HCT116 (cell line): Measurements from ENCODE around the gene TNFRSF8. TPM values are rescaled to one million over a fixed set of nuclear protein-coding genes. Genes with fewer than 3 reads are reported as not detected.

Experiments
- ATAC-seq: fragments of 200-7000 bp; cut with Tn5 transposase; 2 replicates; pipeline ENCODE4 v1.9.1; 2020; ENCODE audit warnings: mild to moderate bottlenecking, moderate library complexity
- BruUV-seq: library from RNA; stranded (reverse); fragments of 400-500 nt; replicated peaks from 2 replicates; lab custom pipeline; 2021; lab: Mats Ljungman, UMichigan
- CTCF ChIA-PET: fragments of 300-600 bp; sonication (Branson Sonifier 250); formaldehyde crosslinking; loops from one replicate; lab custom pipeline; 2021; ENCODE audit warnings: antibody characterized with exemption; lab: Charles Lee
- POLR2A ChIA-PET: fragments of 300-600, 350-600 bp; sonication (Branson Sonifier 250); formaldehyde crosslinking; loops from one replicate; lab custom pipeline; 2021; ENCODE audit warnings: antibody characterized with exemption; lab: Charles Lee
- RAD21 ChIA-PET, 2 experiments: fragments of 300-600 bp; sonication (Branson Sonifier 250); formaldehyde crosslinking; loops; one replicate each; lab custom pipeline; 2023; ENCODE audit warnings: low total read pairs in 2 of 2; ENCODE audit not compliant: uncharacterized antibody in 2 of 2, unreplicated experiment in 2 of 2, low non-redundant PET in 1 of 2; lab: Charles Lee
- DNase-seq: peaks from one replicate; pipeline ENCODE4 v3.0.0-alpha.2; 2010; ENCODE audit warnings: low read depth, low spot score
- H2AFZ ChIP-seq: fragments of 200-600 bp; shearing (Covaris generic), sonication (generic); 2 replicates; pipeline ENCODE4 v1.6.1; 2017; ENCODE audit warnings: low read depth, mixed run types, mixed read lengths, antibody characterized with exemption, low read length; ENCODE audit not compliant: poor library complexity, severe bottlenecking
- H3K27ac ChIP-seq: 2 replicates; pipeline ENCODE4 v1.5.1; 2012; ENCODE audit warnings: low read depth, low read length
- H3K27me3 ChIP-seq: fragments of 200-600 bp; sonication (generic); 2 replicates; pipeline ENCODE4 v1.6.1; 2016; ENCODE audit warnings: mixed run types, low read length, mixed read lengths; ENCODE audit not compliant: insufficient read depth
- H3K36me3 ChIP-seq, 2 experiments: fragments of 200-500 bp in 1 of 2; fragments of 200-600 bp in 1 of 2; sonication (Bioruptor generic) in 1 of 2; sonication (generic) in 1 of 2; 2 replicates each; pipeline versions ENCODE4 v1.5.1 to v1.6.1; 2014 to 2016; ENCODE audit warnings: low read length in 2 of 2, inconsistent platforms in 1 of 2, mixed read lengths in 1 of 2, mixed run types in 1 of 2; ENCODE audit not compliant: insufficient read depth in 2 of 2, control insufficient read depth in 1 of 2
- H3K4me1 ChIP-seq, 2 experiments: fragments of 200-600 bp in 1 of 2; sonication (generic) in 1 of 2; 2 replicates each; pipeline versions ENCODE4 v1.5.1 to v1.6.1; 2012 to 2017; ENCODE audit warnings: low read length in 2 of 2, inconsistent platforms in 1 of 2, mild to moderate bottlenecking in 1 of 2, mixed read lengths in 1 of 2, mixed run types in 1 of 2, moderate library complexity in 1 of 2; ENCODE audit not compliant: insufficient read depth in 2 of 2, control insufficient read depth in 1 of 2
- H3K4me2 ChIP-seq: fragments of 200-600 bp; sonication (generic); 2 replicates; pipeline ENCODE4 v1.6.1; 2017; ENCODE audit warnings: mixed run types, low read length, mixed read lengths
- H3K4me3 ChIP-seq, 2 experiments: fragments of 200-600 bp in 1 of 2; sonication (generic) in 1 of 2; replicated peaks in 1 of 2; 2 replicates each; pipeline ENCODE4 v1.5.1; 2011 to 2016; ENCODE audit warnings: low read length in 2 of 2, control low read depth in 1 of 2, low read depth in 1 of 2, mild to moderate bottlenecking in 1 of 2, mixed read lengths in 1 of 2, mixed run types in 1 of 2
- H3K79me2 ChIP-seq: fragments of 200-600 bp; sonication (generic); 2 replicates; pipeline ENCODE4 v1.6.1; 2017; ENCODE audit warnings: mild to moderate bottlenecking, mixed run types, low read length, moderate library complexity, mixed read lengths; ENCODE audit not compliant: insufficient read depth
- H3K9ac ChIP-seq: fragments of 200-600 bp; sonication (generic); 2 replicates; pipeline ENCODE4 v1.6.1; 2016; ENCODE audit warnings: low read length, mixed read lengths
- H3K9me2 ChIP-seq: fragments of 200-600 bp; sonication (generic), shearing (Covaris generic); 2 replicates; pipeline ENCODE4 v1.6.1; 2017; ENCODE audit warnings: mixed run types, mild to moderate bottlenecking, moderate library complexity; ENCODE audit not compliant: insufficient read depth
- H3K9me3 ChIP-seq, 2 experiments: fragments of 200-500 bp in 1 of 2; fragments of 200-600 bp in 1 of 2; sonication (Bioruptor generic) in 1 of 2; sonication (generic) in 1 of 2; 2 replicates each; pipeline ENCODE4 v1.6.1; 2014 to 2017; ENCODE audit warnings: low read length in 2 of 2, mixed read lengths in 2 of 2, inconsistent platforms in 1 of 2, low read depth in 1 of 2, mild to moderate bottlenecking in 1 of 2, mixed run types in 1 of 2, moderate library complexity in 1 of 2; ENCODE audit not compliant: control insufficient read depth in 1 of 2, insufficient read depth in 1 of 2
- H4K20me1 ChIP-seq: fragments of 200-600 bp; sonication (generic), shearing (Covaris generic); 2 replicates; pipeline ENCODE4 v1.6.1; 2017; ENCODE audit warnings: mixed run types, mild to moderate bottlenecking, moderate library complexity; ENCODE audit not compliant: insufficient read depth
- CEBPB ChIP-seq: IDR thresholded peaks from 2 replicates; pipeline ENCODE4 v1.6.1; 2012; ENCODE audit warnings: low read depth
- CTCF ChIP-seq, 3 experiments: fragments of 200-600 bp in 1 of 3; sonication (generic) in 1 of 3; IDR thresholded peaks in 2 of 3; conservative IDR thresholded peaks in 1 of 3; 2 replicates each; pipeline ENCODE4 v1.5.1; 2012 to 2017; ENCODE audit warnings: low read depth in 2 of 3, low read length in 2 of 3, antibody characterized with exemption in 1 of 3, borderline replicate concordance in 1 of 3, control low read depth in 1 of 3, mild to moderate bottlenecking in 1 of 3, mixed read lengths in 1 of 3, mixed run types in 1 of 3, moderate library complexity in 1 of 3; ENCODE audit not compliant: insufficient read depth in 1 of 3
- EZH2 ChIP-seq: fragments of 200-600 bp; sonication (generic); IDR thresholded peaks from 2 replicates; pipeline ENCODE4 v1.6.1; 2017; ENCODE audit warnings: antibody characterized with exemption, mixed run types
- EZH2phosphoT487 ChIP-seq: fragments of 200-600 bp; IDR thresholded peaks from 2 replicates; pipeline ENCODE4 v1.6.1; 2018; ENCODE audit warnings: antibody characterized with exemption, borderline replicate concordance
- FOSL1 ChIP-seq: IDR thresholded peaks from 2 replicates; pipeline ENCODE4 v1.6.1; 2012; ENCODE audit warnings: low read depth
- JUND ChIP-seq: IDR thresholded peaks from 2 replicates; pipeline ENCODE4 v1.6.1; 2012
- MAX ChIP-seq: IDR thresholded peaks from 2 replicates; pipeline ENCODE4 v1.6.1; 2012
- RAD21 ChIP-seq: IDR thresholded peaks from 2 replicates; pipeline ENCODE4 v1.6.1; 2012; ENCODE audit warnings: low read depth, mild to moderate bottlenecking
- SIN3A ChIP-seq: IDR thresholded peaks from 2 replicates; pipeline ENCODE4 v1.6.1; 2012; ENCODE audit warnings: low read depth
- SP1 ChIP-seq: IDR thresholded peaks from 2 replicates; pipeline ENCODE4 v1.6.1; 2012; ENCODE audit warnings: low read depth
- TCF7L2 ChIP-seq: IDR thresholded peaks from 2 replicates; pipeline ENCODE4 v1.7.0; 2011; ENCODE audit warnings: borderline replicate concordance, inconsistent platforms; ENCODE audit not compliant: insufficient read depth, insufficient read length; ENCODE audit errors: extremely low read depth
- ZNF274 ChIP-seq: fragments of 200-500 bp; sonication (Bioruptor generic); IDR thresholded peaks from 2 replicates; pipeline ENCODE4 v1.6.1; 2014; ENCODE audit warnings: mild to moderate bottlenecking, low read depth, low read length, inconsistent platforms
- intact Hi-C: fragments of 100-400 bp; cut with micrococcal nuclease; formaldehyde crosslinking; loops from 2 replicates; pipeline ENCODE4 v1.10.0; 2022
- total RNA-seq: library from RNA; stranded (reverse); gene quantifications from one replicate; pipeline ENCODE4 v1.2.1, GENCODE V29; 2021; ENCODE audit not compliant: unreplicated experiment
- TF ChIP-seq, protein P1 (sequence below): IDR thresholded peaks from 2 replicates; pipeline ENCODE4 v1.6.1; 2012; ENCODE audit warnings: low read depth
- TF ChIP-seq, protein P2 (sequence below): IDR thresholded peaks from 2 replicates; pipeline ENCODE4 v1.6.1; 2011; ENCODE audit warnings: mild to moderate bottlenecking, low read length, moderate library complexity; ENCODE audit not compliant: insufficient replicate concordance; ENCODE audit errors: extremely low read depth

Gene TNFRSF8
- total RNA-seq, 1 experiment from 2014 or later: 0.17 TPM

GRCh38 chr1:12078575-12078937 lies 15.5 kb downstream of the TNFRSF8 start:
- peaks cover 0 to 16% of the 10 kb centered on the region in 2 experiments; a peak in 1 of 4 replicates for H3K4me1 ChIP-seq
- H3K4me3 ChIP-seq: no peak overlapping the region
- CTCF ChIA-PET: interaction anchor here (1.4 kb wide), 1 partner anchor 46 kb away, joined by 4 read pairs; no protein-coding TSS in a partner anchor
- RAD21 ChIA-PET: no interaction called here
- no peak overlapping the region for H3K27ac ChIP-seq
- no peak for ATAC-seq
- TF ChIP-seq JUND (no peak), SP1 (no peak), FOSL1 (no peak), MAX (no peak), ZNF274 (no peak), EZH2phosphoT487 (no peak), CTCF (IDR thresholded peaks at IDR 0.05 in 2 of 3, conservative IDR thresholded peaks at IDR 0.05 in 1 of 3; ENCODE audit: borderline replicate concordance in 1 of 3, insufficient read depth in 1 of 3, low read depth in 2 of 3, low read length in 2 of 3) (no peak), EZH2 (no peak), TCF7L2 (no peak), SIN3A (no peak), CEBPB (no peak), RAD21 (no peak)
- TF ChIP-seq, protein P1, sequence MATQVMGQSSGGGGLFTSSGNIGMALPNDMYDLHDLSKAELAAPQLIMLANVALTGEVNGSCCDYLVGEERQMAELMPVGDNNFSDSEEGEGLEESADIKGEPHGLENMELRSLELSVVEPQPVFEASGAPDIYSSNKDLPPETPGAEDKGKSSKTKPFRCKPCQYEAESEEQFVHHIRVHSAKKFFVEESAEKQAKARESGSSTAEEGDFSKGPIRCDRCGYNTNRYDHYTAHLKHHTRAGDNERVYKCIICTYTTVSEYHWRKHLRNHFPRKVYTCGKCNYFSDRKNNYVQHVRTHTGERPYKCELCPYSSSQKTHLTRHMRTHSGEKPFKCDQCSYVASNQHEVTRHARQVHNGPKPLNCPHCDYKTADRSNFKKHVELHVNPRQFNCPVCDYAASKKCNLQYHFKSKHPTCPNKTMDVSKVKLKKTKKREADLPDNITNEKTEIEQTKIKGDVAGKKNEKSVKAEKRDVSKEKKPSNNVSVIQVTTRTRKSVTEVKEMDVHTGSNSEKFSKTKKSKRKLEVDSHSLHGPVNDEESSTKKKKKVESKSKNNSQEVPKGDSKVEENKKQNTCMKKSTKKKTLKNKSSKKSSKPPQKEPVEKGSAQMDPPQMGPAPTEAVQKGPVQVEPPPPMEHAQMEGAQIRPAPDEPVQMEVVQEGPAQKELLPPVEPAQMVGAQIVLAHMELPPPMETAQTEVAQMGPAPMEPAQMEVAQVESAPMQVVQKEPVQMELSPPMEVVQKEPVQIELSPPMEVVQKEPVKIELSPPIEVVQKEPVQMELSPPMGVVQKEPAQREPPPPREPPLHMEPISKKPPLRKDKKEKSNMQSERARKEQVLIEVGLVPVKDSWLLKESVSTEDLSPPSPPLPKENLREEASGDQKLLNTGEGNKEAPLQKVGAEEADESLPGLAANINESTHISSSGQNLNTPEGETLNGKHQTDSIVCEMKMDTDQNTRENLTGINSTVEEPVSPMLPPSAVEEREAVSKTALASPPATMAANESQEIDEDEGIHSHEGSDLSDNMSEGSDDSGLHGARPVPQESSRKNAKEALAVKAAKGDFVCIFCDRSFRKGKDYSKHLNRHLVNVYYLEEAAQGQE: no peak
- TF ChIP-seq, protein P2, sequence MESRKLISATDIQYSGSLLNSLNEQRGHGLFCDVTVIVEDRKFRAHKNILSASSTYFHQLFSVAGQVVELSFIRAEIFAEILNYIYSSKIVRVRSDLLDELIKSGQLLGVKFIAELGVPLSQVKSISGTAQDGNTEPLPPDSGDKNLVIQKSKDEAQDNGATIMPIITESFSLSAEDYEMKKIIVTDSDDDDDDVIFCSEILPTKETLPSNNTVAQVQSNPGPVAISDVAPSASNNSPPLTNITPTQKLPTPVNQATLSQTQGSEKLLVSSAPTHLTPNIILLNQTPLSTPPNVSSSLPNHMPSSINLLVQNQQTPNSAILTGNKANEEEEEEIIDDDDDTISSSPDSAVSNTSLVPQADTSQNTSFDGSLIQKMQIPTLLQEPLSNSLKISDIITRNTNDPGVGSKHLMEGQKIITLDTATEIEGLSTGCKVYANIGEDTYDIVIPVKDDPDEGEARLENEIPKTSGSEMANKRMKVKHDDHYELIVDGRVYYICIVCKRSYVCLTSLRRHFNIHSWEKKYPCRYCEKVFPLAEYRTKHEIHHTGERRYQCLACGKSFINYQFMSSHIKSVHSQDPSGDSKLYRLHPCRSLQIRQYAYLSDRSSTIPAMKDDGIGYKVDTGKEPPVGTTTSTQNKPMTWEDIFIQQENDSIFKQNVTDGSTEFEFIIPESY: no peak
- no peak overlapping the region for H3K9ac ChIP-seq
- H3K4me2 ChIP-seq: no peak overlapping the region
- BruUV-seq: no TSS peak
- H3K79me2 ChIP-seq: no peaks in the 10 kb centered on the region
- no peaks in the 10 kb centered on the region for H3K27me3 ChIP-seq
- no peaks in the 10 kb centered on the region for H3K9me2 ChIP-seq
- H2AFZ ChIP-seq: no peak overlapping the region
- POLR2A ChIA-PET: interaction anchor here (3.1 kb wide), 1 partner anchor 169 kb away, joined by 15 read pairs; no protein-coding TSS in a partner anchor
- H4K20me1 ChIP-seq: no peaks in the 10 kb centered on the region
- no peaks in the 10 kb centered on the region for H3K9me3 ChIP-seq
- intact Hi-C loops: no loop called here
- no peak for DNase-seq
- no peaks in the 10 kb centered on the region for H3K36me3 ChIP-seq
